ENCODE data around the gene SUN2. TPM values are rescaled to one million over a fixed set of nuclear protein-coding genes. Genes with fewer than 3 reads are reported as not detected.

The SUN2 gene
- total and polyA plus RNA-seq, 11 donors, result 41.3 to 405 (median 125) TPM

DNA sequence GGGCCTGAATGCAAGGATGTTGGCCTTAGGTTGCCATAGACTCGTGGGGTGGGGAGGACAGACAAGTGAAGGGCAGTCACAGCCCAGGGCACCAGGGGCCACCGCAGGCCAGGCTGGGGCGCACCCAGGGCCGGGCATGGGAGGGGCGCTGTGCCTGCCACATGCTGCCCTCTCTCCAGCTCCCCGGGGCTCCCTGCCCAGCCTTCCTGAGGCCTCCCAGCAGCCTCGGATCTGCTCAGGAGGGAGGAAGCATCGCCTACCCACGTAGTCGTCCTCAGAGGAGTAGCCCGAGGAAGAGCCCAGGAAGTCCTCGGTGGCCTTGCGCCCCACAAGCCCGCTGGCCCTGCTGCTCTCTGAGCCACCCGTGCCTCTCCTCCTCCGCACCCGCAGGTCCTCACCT, 5.2 kb downstream of the SUN2 start:
- ATAC-seq, result no peak
- TF ChIP-seq POLR2A (IDR thresholded peaks at IDR 0.05), result no peak
- no peaks in the 10 kb centered on the region for H3K9me3 ChIP-seq
- peaks cover 0 to 81% (median 73%) of the 10 kb centered on the region in 9 donors for H3K36me3 ChIP-seq
- intact Hi-C loops (cut with DNase I), result loop anchor here in 2 of 10 donors (5.0 kb wide), 2 partner anchors 33 to 43 kb away; partner anchors contain the start of gene GTPBP1 (in 1 of the 2)
- no peaks in the 10 kb centered on the region for H3K27me3 ChIP-seq
- WGBS, 4 donors, result 90 to 94% (median 92%) methylated on average over 13 to 17 of the region's 17 CpGs; no CpG with 5 or more reads in 1 of the 4 donors
- H3K27ac ChIP-seq, result peak overlapping the region in 2 of 12 donors; percentile 31 to 98
- no peak for DNase-seq
- H3K4me3 ChIP-seq, result peak overlapping the region in 1 of 12 donors; percentile 85
- H3K4me1 ChIP-seq, result peaks cover 0 to 48% (median 19%) of the 10 kb centered on the region in 12 donors

DNA sequence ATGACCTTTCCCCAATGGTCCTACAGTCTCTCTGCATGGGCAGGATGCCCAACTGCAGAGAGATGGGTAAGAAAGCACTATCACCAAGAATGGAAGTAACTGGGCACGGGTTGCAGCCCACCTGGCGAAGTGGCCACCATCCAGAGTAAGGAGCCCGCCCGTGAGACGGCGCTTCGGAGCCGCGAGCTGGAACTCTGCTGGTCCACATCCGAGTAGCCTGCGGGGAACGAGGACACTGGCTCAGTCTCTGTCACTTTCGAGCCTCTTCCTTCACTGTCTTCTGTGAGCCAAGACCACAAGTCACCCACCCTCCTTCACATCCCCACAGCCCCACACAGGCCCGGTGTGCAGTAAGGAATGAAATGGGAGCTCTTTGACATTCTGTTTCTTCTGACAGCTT, 5.7 kb downstream of the SUN2 start:
- Histone ChIP-seq H3K36me3 (peaks cover 0 to 86% (median 79%) of the 10 kb centered on the region in 9 donors), H3K27ac (no peak overlapping the region), H3K27me3 (no peaks in the 10 kb centered on the region), H3K4me3 (no peak overlapping the region), H3K9me3 (no peaks in the 10 kb centered on the region), H3K4me1 (peaks cover 0 to 48% (median 18%) of the 10 kb centered on the region in 12 donors)
- DNase-seq, result no peak
- WGBS, 4 donors, result 95 to 97% (median 96%) methylated on average over 14 of the region's 14 CpGs
- intact Hi-C loops (cut with DNase I), result loop anchor here in 2 of 10 donors (5.0 kb wide), 2 partner anchors 33 to 43 kb away; partner anchors contain the start of gene GTPBP1 (in 1 of the 2)
- TF ChIP-seq POLR2A (IDR thresholded peaks at IDR 0.05), result no peak
- TF ChIP-seq, protein P1, sequence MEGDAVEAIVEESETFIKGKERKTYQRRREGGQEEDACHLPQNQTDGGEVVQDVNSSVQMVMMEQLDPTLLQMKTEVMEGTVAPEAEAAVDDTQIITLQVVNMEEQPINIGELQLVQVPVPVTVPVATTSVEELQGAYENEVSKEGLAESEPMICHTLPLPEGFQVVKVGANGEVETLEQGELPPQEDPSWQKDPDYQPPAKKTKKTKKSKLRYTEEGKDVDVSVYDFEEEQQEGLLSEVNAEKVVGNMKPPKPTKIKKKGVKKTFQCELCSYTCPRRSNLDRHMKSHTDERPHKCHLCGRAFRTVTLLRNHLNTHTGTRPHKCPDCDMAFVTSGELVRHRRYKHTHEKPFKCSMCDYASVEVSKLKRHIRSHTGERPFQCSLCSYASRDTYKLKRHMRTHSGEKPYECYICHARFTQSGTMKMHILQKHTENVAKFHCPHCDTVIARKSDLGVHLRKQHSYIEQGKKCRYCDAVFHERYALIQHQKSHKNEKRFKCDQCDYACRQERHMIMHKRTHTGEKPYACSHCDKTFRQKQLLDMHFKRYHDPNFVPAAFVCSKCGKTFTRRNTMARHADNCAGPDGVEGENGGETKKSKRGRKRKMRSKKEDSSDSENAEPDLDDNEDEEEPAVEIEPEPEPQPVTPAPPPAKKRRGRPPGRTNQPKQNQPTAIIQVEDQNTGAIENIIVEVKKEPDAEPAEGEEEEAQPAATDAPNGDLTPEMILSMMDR (IDR thresholded peaks at IDR 0.05), result no peak
- ATAC-seq, result no peak

DNA sequence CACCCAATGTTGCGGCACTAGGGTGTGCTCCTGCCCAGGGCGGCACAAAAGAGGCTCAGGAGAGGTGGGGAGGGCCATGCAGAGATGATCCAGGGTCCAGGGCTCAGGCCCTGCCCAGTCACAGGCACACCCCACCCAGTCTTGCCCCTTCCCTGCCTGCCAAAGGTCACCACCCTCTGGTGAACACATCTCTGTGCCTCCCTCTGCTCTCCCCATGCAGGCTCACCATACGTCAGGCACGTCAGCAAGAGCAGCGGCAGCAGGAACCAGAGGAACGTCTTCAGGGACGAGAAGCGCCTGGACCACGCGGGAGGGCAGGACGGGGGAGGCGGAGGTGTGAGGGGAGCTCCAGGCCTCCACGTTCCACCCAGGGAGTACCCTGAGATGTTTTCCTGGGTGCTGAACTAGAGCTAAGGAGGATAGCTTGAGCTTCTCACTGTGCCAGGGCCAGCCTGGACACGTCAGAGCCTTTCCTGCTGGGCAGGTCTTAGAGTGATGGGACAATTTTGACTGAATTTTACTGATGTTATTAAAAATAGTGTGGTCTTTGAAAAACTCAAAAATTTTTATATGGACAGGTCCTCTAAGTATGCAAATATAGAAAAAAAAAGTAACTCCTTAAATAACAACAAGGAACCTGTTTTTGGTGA, 7.2 kb downstream of the SUN2 start:
- peaks cover 0 to 36% (median 5%) of the 10 kb centered on the region in 12 donors for H3K4me1 ChIP-seq
- intact Hi-C loops (cut with DNase I), result no loop called here
- 83 to 85% (median 84%) methylated on average over 14 of the region's 14 CpGs for WGBS, 4 donors

GRCh38 chr22:38745676-38746460, 9.9 kb downstream of the SUN2 start:
- DNase-seq (peak in 1 of 5 donors; percentile 20), ATAC-seq (no peak)
- Histone ChIP-seq H3K9me3 (no peaks in the 10 kb centered on the region), H3K36me3 (peaks cover 0 to 100% (median 100%) of the 10 kb centered on the region in 9 donors), H3K4me1 (peaks cover 0 to 8% (median 0%) of the 10 kb centered on the region in 12 donors), H3K4me3 (no peak overlapping the region), H3K27me3 (no peaks in the 10 kb centered on the region), H3K27ac (no peak overlapping the region)
- TF ChIP-seq, protein P1 (IDR thresholded peaks at IDR 0.05), result no peak
- TF ChIP-seq POLR2A (IDR thresholded peaks at IDR 0.05), result no peak
- intact Hi-C loops (cut with DNase I), result no loop called here
- 93 to 95% (median 93%) methylated on average over 12 to 14 of the region's 14 CpGs for whole genome bisulfite sequencing, 4 donors

More for the DNA sequence above, 7.2 kb downstream of the SUN2 start:
- H3K4me3 ChIP-seq, result no peak overlapping the region
- DNase-seq (no peak), ATAC-seq (no peak)
- no peaks in the 10 kb centered on the region for H3K9me3 ChIP-seq
- H3K27ac ChIP-seq, result no peak overlapping the region
- TF ChIP-seq, protein P1 (IDR thresholded peaks at IDR 0.05), result no peak
- no peak for TF ChIP-seq POLR2A (IDR thresholded peaks at IDR 0.05)
- H3K27me3 ChIP-seq, result no peaks in the 10 kb centered on the region
- H3K36me3 ChIP-seq, result peaks cover 0 to 100% (median 94%) of the 10 kb centered on the region in 9 donors
